Right lobe of liver (tissue), 6 donors: ENCODE data around the gene ACTN2. TPM values are rescaled to one million over a fixed set of nuclear protein-coding genes. Genes with fewer than 3 reads are reported as not detected.

Experiments
- ATAC-seq, 4 donors: fragments of 200-7000 bp; cut with Tn5 transposase; one replicate each; pipeline ENCODE4 v1.9.1; 2020; ENCODE audit warnings: mild to moderate bottlenecking in 4 of 4, moderate library complexity in 4 of 4
- DNase-seq, 3 donors: peaks; one replicate each; pipeline ENCODE4 v3.0.0-alpha.2; 2020
- H3K27ac ChIP-seq, 3 donors: fragments of 200-600 bp; one replicate each; pipeline ENCODE4 v1.8.0; 2022
- H3K27me3 ChIP-seq, 2 donors: fragments of 200-600 bp; one replicate each; pipeline ENCODE4 v1.8.0; 2022
- H3K36me3 ChIP-seq, 4 donors: fragments of 200-600 bp; sonication (generic) in 1 of 4; one replicate each; pipeline versions ENCODE4 v1.5.1 to v1.8.0; 2017 to 2022; ENCODE audit warnings: control low read depth in 1 of 4
- H3K4me1 ChIP-seq, 4 donors: fragments of 200-600 bp; sonication (generic) in 1 of 4; one replicate each; pipeline versions ENCODE4 v1.5.1 to v1.8.0; 2017 to 2022; ENCODE audit warnings: control low read depth in 1 of 4
- H3K4me3 ChIP-seq, 3 donors: fragments of 200-600 bp; one replicate each; pipeline ENCODE4 v1.8.0; 2022
- H3K9me3 ChIP-seq, 4 donors: fragments of 200-600 bp; sonication (generic) in 1 of 4; one replicate each; pipeline versions ENCODE4 v1.5.1 to v1.8.0; 2017 to 2022; ENCODE audit warnings: control low read depth in 1 of 4
- CTCF ChIP-seq, 4 donors: fragments of 200-600 bp in 3 of 4; fragments of 450-650 bp in 1 of 4; IDR thresholded peaks; one replicate each; pipeline versions ENCODE4 v1.5.1 to v1.8.0; 2016 to 2022; ENCODE audit warnings: antibody characterized with exemption in 4 of 4, mild to moderate bottlenecking in 2 of 4
- POLR2A ChIP-seq: fragments of 450-650 bp; IDR thresholded peaks from one replicate; pipeline ENCODE4 v1.6.1; 2017; ENCODE audit warnings: antibody characterized with exemption, mild to moderate bottlenecking
- WGBS: methylation state at CpG from one replicate; pipeline ENCODE4 v1.1.6; 2018; ENCODE audit warnings: low coverage, low lambda C conversion rate; ENCODE audit not compliant: insufficient coverage; ENCODE audit errors: missing lambda C conversion rate; 5-methylcytosine and 5-hydroxymethylcytosine counted together
- intact Hi-C, 2 donors: fragments of 100-400 bp; cut with DNase I; formaldehyde crosslinking; loops; one replicate each; pipeline versions ENCODE4 v1.11.2 to v1.14.1; 2022
- total RNA-seq, 6 experiments: library from RNA; depleted of rRNA in 2 of 6; stranded (reverse); fragments of >200 nt in 2 of 6; fragmentation: NEBNext Ultra II Directional in 3 of 6; extraction: Animal tissue kit (Norgen Biotek cat#: 25700) in 3 of 6; gene quantifications; one replicate each; pipeline versions ENCODE4 v1.1.0 to v1.2.4, GENCODE V29; 2016 to 2023
- donor health status: DM: no; HTN: yes; CAD: no.
- donor health status: DM: no; HTN: no; CAD: no.
- donor health status: DM: no; HTN: no; CAD: no.
- donor health status: DM: no; HTN: yes; CAD: no.
- donor health status: DM: no; HTN: yes; CAD: no.

Gene ACTN2
- total RNA-seq, 6 experiments from 2014 or later: 0.29 to 1.4 (median 0.58) TPM; not detected in 1

- Histone ChIP-seq H3K27me3 (no peaks in the 10 kb centered on the region), H3K27ac (no peak overlapping the region), H3K4me1 (peaks cover 0 to 20% (median 2%) of the 10 kb centered on the region in 4 donors), H3K9me3 (no peaks in the 10 kb centered on the region), H3K4me3 (no peak overlapping the region), H3K36me3 (peaks cover 0 to 37% (median 1%) of the 10 kb centered on the region in 4 donors)
- intact Hi-C loops: no loop called here
- TF ChIP-seq CTCF (IDR thresholded peaks at IDR 0.05): no peak
- no peak for TF ChIP-seq POLR2A
- DNase-seq (no peak), ATAC-seq (peak in 3 of 4 donors; percentile 57 to 77 (median 58))
- 43% methylated on average over 8 of the region's 8 CpGs for WGBS
Measured at GRCh38 chr1:236808564-236809130, 122.3 kb downstream of the ACTN2 start.

DNA sequence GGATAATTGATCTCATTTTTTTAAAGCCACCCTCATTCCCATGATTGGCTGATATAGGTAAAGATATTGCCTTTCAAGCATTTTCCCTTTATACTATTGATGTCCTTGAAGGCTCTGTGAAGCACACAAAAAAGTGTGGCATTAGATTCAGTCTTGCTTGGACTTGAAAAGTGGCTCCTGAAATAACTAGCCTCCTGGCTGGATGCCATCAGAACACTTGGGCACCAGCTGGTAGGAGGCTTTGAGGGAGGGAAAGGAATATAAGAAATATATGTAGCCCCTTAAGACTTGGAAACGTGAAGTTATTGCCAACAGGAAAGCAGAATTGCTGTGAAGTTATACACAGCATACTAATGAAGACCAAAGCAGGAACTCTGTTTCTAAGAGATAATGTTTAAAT is 122.8 kb downstream of the ACTN2 start:
- Histone ChIP-seq H3K36me3 (peaks cover 0 to 40% (median 1%) of the 10 kb centered on the region in 4 donors), H3K9me3 (no peaks in the 10 kb centered on the region), H3K4me3 (no peak overlapping the region), H3K4me1 (peaks cover 0 to 20% (median 2%) of the 10 kb centered on the region in 4 donors), H3K27ac (no peak overlapping the region), H3K27me3 (no peaks in the 10 kb centered on the region)
- intact Hi-C loops: no loop called here
- no peak for ATAC-seq
- no peak for TF ChIP-seq CTCF (IDR thresholded peaks at IDR 0.05)
- TF ChIP-seq POLR2A: no peak
- no peak for DNase-seq
- 58% methylated on average over 1 of the region's 1 CpG for WGBS

- peaks cover 0 to 20% (median 2%) of the 10 kb centered on the region in 4 donors for H3K4me1 ChIP-seq
- 94% methylated on average over 3 of the region's 3 CpGs for WGBS
- H3K36me3 ChIP-seq: peaks cover 0 to 46% (median 1%) of the 10 kb centered on the region in 4 donors
- no peaks in the 10 kb centered on the region for H3K9me3 ChIP-seq
- no peaks in the 10 kb centered on the region for H3K27me3 ChIP-seq
- no peak for ATAC-seq
- no peak overlapping the region for H3K27ac ChIP-seq
- no peak for DNase-seq
- intact Hi-C loops: no loop called here
- H3K4me3 ChIP-seq: no peak overlapping the region
- no peak for TF ChIP-seq CTCF (IDR thresholded peaks at IDR 0.05)
- no peak for TF ChIP-seq POLR2A
Measured at GRCh38 chr1:236810018-236810417, 123.7 kb downstream of the ACTN2 start.

- whole genome bisulfite sequencing: 92% methylated on average over 5 of the region's 5 CpGs
- H3K27me3 ChIP-seq: no peaks in the 10 kb centered on the region
- intact Hi-C loops: no loop called here
- TF ChIP-seq CTCF (IDR thresholded peaks at IDR 0.05) (no peak), POLR2A (no peak)
- no peaks in the 10 kb centered on the region for H3K9me3 ChIP-seq
- ATAC-seq: no peak
- H3K4me3 ChIP-seq: no peak overlapping the region
- H3K4me1 ChIP-seq: peaks cover 0 to 17% (median 2%) of the 10 kb centered on the region in 4 donors
- H3K27ac ChIP-seq: no peak overlapping the region
- peaks cover 0 to 67% (median 7%) of the 10 kb centered on the region in 4 donors for H3K36me3 ChIP-seq
- no peak for DNase-seq
Measured at GRCh38 chr1:236812334-236813030, 126.2 kb downstream of the ACTN2 start.

Other genes with a start within 250 kb of the ACTN2 start
- gene LGALS8, start 162.5 kb upstream of the ACTN2 start, total RNA-seq: 10 to 100 TPM; 30.4 to 69.3 (median 42.3) TPM
- 10 to 100 TPM in 5 of 6 experiments, 1 to 10 TPM in 1; 7.0 to 14.1 (median 12.4) TPM for gene HEATR1, start 82.0 kb upstream of the ACTN2 start, total RNA-seq
- gene MTR, start 108.8 kb downstream of the ACTN2 start, total RNA-seq: 10 to 100 TPM in 3 of 6 experiments, 1 to 10 TPM in 3; 9.4 to 15.4 (median 11.8) TPM